GM21737 (cell line): ENCODE data around the gene RGS21.

Experiments used
- ATAC-seq: cut with Tn5 transposase; IDR thresholded peaks from one replicate; pipeline ENCODE4 v1.9.1; 2021; ENCODE audit warnings: mild to moderate bottlenecking, moderate library complexity; ENCODE audit not compliant: unreplicated experiment

RGS21 gene

GRCh38 chr1:192378276-192378675 is 61.5 kb downstream of the RGS21 start:
- no peak for ATAC-seq

- ATAC-seq: no peak
Measured at GRCh38 chr1:192378878-192379277, 62.1 kb downstream of the RGS21 start.

DNA sequence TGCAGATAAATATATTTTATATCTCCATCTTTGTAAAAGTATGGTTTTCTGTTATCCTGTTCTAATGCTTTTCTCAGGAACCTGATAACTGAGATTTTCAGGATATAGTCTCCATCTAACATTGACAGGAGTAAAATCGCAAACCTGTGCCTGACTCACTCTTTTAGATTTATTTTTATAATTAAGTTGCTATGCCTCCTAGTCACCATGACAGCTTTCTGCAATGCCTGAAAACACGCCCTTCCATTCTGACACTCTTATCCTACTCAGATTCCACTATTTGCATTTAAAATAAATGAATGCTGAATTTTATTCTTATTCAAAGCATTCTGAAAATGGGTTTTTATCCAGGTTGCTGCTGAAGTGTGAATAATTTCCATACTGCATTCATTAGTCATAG is 62.8 kb downstream of the RGS21 start:
- ATAC-seq: no peak

DNA sequence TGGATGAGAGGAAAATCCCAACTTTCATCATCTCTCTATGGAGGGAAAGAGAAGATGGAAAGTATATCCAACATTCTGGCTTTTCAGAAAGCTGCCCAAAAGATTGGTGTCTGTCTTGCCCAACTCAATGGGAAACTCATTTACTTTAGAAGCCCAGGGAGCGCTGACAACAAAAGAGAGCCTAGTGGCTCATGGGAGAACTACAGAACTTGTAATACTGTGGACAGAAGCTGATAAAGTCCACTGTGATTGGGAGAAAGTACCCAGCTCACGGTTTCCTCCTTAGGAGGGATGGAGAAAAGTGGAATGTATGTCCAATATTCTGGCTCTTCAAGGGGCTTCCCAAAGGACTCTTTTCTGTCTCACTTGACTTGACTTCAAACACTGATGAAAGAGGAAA is 66.0 kb downstream of the RGS21 start:
- ATAC-seq: no peak

GRCh38 chr1:192386051-192386650 is 69.4 kb downstream of the RGS21 start:
- ATAC-seq: no peak

DNA sequence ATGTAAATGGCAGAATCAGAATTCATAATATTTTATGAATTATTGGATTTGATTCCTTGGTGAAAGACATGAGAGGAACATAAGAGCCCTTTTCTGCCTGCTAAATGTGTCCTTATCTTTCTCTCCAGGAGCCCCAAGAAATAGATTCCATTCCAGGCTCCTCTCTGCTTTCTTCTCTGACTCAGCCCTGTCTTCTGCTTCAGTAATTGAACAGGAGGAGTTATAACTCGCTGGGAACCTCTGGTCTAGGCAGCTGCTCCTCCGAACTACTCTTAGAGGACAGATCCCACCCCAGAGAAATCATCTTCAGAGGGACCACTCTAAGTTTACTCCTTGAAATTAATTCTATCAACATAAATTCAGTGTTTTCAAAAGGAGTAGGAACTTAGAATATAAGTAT is 78.4 kb downstream of the RGS21 start:
- no peak for ATAC-seq

DNA sequence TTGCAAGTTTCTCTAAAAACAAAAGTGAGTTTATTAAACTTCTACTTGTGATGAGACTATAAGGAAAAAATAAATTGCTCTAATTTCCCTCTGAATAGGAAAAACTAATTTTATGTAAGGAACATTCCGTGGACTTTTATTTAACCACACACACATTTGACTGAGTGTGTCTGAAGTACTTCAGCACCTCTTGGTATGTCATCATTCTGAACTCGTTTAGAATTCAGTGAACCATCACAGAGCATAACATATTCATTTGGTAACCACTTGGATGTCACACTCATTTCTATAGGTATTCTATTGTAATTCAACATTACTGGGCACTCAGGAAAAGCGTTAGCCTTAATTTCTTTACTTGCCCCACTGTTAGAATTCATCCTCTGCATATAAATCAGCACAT is 79.1 kb downstream of the RGS21 start:
- ATAC-seq: no peak

- ATAC-seq: no peak
Measured at GRCh38 chr1:192399161-192399560, 82.4 kb downstream of the RGS21 start.

GRCh38 chr1:192401825-192402224 is 85.0 kb downstream of the RGS21 start:
- no peak for ATAC-seq

GRCh38 chr1:192402571-192402970 is 85.8 kb downstream of the RGS21 start:
- no peak for ATAC-seq

- no peak for ATAC-seq
Measured at GRCh38 chr1:192407206-192407605, 90.4 kb downstream of the RGS21 start.
